T-helper 1 cell treated with Interleukin-12 subunit alpha and Interleukin-12 subunit beta and Interleukin-4 antibody, amounts not matched to agents 30 ng/mL and 1 ng/mL, for 36 hours (primary cell): Measurements from ENCODE around the gene C1orf174. TPM values are rescaled to one million over a fixed set of nuclear protein-coding genes. Genes with fewer than 3 reads are reported as not detected.

Source experiments
- intact Hi-C: fragments of 100-400 bp; cut with micrococcal nuclease; formaldehyde crosslinking; loops from one replicate; pipeline ENCODE4 v1.15.1; 2024
- total RNA-seq: library from RNA; stranded (reverse); gene quantifications from 2 replicates; pipeline ENCODE4 v1.2.3, GENCODE V29; 2022

The C1orf174 gene
- total RNA-seq, 1 donor from 2014 or later: 30.4 TPM

DNA sequence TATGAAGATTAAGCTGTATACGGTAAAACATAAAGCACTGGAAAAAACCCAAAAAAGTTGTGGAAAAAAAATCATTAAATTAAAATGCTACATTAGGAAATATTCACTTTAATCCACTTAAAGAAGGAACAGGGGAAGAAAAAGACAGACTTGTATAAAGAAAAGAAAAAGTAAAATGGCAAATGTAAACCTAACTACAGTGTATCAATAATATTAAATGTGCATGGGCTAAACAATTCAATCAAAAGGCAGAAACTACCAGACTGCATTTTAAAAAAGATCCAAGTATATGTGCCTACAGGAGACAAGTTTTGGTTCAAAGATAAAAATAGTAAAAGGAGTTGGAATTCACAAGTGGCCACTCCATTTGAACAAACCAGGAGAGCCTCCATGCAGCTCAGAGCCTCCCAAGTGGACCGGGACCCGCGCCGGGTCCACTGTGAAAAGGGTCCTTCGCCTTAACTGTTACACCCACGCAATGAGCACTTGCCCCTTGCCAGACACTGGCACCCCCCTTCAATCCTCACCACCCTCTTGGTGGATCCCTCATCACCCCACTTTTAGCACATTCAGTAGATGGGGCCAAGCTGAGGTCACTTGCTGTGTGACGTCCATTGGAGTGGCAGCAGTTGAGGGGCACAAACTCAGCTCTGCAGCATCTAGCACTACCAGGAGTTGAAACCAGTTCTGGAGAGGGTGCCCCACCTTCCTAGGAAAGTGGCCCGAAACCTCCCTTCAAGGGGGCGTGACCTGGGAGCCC, 898 bp downstream of the C1orf174 start:
- intact Hi-C loops: no loop called here

DNA sequence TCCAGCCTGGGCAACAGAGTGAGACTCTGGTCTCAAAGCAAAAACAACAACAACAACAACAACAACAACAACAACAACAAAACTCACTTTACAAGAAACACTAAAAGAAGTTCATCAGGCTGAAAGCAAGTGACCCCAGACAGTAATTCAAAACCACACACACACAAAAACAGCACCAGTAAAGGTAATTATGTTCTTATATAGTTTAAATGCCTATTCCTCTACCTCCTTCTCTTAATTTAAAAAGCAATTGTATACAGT, 1.7 kb downstream of the C1orf174 start:
- intact Hi-C loops: no loop called here

DNA sequence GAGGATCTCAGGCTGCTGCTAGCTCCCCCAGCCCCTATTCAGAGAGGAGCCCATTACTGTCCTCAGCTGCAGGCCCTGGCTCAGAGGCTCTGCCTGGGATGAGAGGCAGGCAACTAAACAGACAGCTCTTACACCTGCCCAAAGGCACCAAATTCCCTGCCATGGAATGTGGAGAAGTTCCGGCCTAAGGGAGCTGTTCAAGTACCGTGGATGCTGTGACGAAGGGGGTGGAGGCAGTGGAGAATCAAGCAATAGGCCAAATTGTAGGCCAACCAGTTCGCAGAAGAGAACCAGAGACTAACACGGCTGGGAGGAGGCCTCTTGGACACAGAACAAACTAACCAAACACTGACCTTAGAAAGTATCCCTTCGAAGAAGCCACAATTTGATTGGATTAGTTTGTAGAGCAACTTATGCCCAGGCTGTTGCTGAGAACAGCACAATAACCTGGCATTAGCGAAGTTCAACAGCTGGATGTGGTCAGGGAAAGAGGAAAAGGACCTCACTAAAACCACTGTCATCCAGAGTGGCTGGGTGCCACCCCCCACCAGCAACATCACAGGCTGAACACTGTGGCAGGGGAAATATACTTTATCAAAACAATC, 3.6 kb downstream of the C1orf174 start:
- intact Hi-C loops: no loop called here

DNA sequence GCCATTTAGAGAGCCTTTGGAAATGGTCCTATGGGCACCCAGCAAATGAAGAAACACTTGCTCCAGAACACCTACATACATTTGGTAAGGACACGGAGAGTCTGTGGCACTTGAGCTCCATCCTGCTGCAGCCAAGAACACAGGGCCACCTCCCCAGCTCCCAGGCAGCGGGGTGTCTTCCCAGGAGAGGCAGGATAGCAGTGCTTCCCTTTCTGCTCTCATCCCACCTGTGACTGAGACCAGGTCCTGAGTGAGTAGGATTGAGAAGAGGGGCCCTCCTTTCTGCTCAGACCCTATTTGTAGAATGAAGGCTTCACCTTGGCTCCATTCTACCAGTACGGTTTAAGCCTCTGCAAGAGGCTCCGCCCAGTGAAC, 4.1 kb downstream of the C1orf174 start:
- intact Hi-C loops: no loop called here

DNA sequence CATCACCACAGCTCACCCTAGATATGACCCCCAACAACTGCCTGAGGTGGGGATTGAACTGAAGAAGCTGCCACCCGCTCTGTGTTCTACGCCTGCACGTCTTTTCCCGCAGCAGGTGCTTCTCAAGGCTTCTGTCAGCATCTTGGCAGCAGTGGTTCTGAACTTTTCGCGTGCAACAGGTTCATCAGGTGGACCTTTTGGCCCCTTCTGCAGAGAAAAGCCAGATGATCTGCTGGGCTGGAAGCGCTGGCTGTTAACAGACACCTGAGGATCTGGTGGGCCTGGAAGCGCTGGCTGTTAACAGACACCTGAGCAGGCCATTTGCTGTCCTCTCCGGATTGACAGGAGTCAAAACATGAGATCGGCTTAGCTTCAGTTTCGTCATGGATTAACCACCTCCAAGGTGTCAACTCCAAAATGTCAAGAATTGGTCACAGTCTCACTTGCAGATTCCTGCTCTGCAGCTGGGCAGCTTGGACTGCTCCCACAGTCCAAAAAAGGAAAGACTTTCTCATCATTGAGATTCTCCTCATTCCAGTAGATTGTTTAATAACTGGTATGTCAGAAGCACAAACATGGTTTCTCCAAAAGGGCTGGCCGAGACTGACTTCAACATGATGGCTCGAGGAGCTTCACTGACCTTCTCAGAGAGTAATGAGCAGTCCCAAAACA, 4.7 kb downstream of the C1orf174 start:
- intact Hi-C loops: no loop called here

DNA sequence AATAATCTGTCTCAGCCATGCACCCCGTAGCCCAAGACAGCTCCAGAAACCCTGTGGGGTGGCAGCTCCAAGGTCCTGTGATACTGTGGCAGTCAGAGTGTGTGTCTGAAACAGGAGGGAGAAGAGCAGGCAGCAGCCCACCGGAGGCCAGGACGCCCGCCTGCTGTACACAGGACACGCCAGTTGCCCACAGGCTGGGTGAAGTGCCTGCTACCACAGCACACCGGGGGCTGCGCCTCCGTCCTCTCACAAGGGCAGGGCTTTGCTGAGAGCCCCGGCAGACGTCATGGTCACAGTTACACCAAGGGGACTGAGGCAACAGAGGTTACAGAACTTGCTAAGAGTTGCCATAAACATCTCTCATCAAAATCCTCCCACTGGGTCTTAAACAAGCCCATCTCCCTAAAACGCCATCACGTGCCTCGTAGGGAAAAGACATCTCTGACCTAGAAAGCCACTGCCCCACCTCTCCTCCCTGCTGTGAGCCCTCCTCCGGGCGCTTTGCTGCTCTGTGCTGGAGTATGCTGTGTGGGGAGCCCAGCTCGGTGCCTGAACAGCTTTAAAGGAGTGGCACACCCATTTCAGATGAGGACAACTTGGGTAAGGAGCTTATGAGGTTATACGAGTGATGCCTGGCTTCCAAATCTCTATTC, 5.3 kb downstream of the C1orf174 start:
- intact Hi-C loops: no loop called here

DNA sequence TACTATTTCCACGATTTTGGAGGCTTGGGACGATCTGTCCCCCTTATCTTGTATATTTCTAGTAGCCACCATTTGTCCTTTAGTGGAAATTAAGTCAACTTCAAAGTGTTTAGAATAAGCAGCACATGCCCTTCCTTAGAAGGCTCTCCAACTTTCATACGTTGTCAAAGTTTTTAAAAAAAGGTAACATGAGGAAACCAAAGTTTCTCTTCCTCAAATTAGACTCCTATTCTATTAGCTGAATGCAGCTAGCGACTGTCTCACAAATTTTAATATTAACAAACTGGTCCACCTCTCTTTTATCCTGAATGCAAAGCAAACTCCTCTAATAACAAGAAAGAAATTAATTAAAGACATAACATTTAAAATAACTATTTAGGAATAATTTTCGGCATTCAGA, 6.9 kb downstream of the C1orf174 start:
- intact Hi-C loops: no loop called here

DNA sequence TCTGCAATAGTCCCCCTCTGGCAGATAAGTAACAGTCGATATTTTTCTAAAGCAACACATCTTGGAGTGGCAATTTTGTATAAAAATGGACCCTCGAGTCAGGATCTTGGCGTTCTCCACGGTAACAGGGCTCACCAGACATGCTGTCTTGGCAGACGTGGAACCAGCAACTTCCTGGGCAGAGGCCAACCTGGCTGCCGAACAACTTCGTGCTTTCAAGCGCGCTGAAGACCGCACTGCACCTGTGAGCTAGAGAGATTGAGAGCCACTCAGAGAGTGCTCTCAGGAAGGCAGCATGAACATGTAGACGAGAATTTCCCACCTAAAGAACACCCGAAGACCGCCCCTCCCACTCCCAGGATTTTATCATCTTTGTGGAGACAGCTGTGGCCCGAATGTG, 7.3 kb downstream of the C1orf174 start:
- intact Hi-C loops: no loop called here

DNA sequence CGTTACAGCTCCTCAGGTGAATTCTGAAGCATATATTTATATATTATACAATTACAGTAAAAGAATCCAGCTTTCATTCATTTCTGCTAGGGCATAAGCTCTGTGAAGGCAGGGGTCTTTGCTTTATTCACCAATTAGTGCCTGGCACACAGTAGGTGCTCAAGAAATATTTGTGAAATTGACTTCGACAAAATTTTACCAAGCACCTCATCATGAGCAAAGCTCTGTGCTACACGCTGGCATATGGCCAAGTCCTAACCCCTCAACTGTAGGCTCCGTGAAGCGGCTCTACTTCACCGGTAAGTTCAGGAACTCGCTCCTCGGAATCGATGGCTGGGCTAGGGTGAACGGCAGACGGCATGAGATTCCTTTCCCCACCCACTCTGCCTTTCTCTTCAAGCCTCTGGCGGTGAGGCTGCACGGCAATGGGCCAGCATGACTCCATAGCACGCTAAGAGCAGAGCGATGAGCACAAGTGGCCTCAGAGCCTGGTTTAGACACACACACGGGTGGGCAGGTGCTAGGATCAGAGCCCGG, 8.7 kb downstream of the C1orf174 start:
- intact Hi-C loops: loop anchor here (2.0 kb wide), 2 partner anchors 21 to 35 kb away; partner anchors contain the start of genes CEP104 and DFFB

DNA sequence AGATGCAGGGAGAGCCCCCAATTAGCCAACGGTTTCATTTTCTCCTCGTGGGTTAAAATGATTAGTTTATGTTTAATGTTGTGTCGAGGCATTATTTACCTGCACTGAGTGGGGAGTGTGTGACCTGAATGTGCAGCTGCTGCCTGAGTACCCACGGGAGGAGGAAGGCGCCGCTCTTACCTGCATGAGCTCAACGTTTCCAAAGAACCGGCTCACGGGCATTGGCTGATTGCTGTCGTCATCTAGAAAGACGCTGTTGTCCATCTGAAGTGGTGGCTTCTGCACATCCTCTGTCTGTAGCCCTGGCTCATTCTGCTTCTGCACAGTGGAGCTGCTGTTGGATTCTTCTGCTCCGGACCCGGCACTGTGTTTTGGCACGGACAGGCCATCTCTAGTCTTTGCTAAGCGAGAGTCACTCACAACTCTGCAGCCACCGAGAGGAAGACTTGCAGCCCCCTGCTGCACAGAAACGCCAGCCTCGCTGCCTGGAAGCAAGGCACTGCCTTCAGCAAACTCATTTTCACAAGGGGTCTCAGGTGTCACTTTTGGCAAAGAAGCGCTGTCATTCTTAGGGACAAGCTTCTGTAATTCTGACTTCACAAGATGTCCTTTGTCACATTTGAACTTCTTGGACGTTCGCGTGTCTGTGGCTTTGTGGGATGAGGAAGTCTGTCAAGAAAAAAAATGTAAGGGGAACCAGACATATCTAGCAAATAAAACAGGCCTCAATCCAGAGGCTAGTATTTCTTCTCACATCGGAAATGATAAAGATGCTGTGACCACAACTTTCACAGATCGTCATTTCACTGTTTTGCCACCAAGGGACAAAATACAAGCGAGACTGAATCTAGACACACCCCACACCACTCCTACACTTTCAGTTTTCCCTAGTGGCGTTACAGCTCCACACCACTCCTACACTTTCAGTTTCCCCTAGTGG, 9.4 kb downstream of the C1orf174 start:
- intact Hi-C loops: loop anchor here (2.0 kb wide), 2 partner anchors 20 to 34 kb away; partner anchors contain the start of genes CEP104 and DFFB

DNA sequence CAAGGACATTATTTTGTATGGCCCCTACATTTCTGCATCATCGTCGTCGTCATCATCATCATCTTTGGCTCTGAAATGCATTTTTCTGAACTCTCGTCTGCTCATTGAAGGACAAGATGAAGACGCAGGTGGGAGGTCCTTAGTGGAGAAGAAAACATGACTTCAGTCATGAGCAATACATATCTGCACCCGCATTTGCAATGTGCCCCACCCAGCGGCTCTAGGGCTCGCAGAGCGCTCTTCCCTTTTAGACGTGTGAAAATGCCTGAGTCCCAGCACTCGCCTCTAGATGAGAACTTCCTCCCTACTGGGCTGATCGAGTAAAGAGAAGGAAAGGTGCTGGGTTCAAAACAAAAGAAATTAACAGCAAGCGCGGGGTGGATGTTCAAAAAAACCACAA, 10.1 kb downstream of the C1orf174 start:
- intact Hi-C loops: loop anchor here (2.0 kb wide), 2 partner anchors 19 to 33 kb away; partner anchors contain the start of genes CEP104 and DFFB

DNA sequence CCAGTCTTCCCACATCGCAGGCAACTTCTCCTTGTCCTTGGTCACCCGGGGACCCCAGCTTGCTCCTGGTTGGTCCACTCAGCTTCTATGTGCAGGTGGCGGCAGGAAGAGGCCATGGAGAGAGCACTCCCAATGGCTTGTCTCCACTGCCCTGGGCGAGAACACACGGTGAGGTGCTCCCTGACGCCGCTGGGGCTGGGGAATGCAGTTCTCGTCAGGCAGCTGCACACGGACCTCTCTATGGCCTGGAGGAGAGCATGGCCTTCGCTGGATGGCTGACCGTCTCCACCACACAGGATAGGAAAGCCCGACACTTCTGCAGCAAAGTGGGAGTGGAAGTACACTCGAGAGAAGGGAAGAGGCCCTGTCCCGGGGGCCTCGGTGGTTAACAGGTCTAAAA, 11.8 kb downstream of the C1orf174 start:
- intact Hi-C loops: no loop called here

DNA sequence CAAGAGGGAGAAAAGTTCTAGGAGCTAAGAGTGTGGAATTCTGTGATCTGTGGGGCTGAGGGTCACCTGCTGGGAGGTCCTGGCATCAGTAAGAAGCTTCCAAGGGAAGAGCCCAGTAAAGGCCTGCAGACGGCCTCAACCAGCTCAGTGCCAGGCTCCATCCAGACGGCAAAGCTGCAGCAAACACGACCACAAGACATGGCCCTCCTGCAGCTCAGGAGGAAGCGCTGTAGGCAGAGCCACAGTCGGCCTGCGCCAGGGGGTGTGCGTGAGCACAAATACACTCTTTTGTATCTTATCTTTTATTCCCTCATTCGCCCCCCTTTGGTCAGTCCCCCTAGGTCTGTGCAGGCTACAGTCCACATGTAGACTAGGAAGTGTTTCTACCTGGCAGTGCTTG, 13.4 kb downstream of the C1orf174 start:
- intact Hi-C loops: no loop called here

DNA sequence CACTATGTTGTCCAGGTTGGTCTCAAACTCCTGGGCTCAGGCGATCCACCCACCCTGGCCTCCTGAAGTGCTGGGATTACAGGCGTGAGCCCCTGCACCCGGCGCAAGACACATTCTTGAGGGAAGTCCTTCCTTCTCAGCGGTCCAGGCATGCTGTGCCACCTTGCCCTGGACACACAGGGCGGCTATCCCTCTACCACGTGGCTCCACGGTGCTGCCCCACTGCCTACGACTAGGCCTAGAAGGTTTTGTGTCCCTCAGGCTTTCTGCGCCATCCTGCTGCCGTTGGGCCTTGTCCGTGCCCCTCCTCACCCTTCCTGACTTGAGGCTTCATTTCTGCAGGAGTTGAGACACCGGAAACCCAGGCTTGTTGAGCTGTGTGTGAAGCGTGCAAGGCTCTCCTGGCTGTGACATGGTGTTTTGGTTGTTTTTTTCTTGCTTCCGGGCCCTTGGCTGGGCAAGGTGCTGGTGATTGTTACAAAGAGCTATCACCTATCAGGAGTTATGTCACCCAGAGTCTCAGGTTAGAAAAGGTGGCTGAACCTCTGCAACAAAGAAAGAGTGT, 13.9 kb downstream of the C1orf174 start:
- intact Hi-C loops: no loop called here

DNA sequence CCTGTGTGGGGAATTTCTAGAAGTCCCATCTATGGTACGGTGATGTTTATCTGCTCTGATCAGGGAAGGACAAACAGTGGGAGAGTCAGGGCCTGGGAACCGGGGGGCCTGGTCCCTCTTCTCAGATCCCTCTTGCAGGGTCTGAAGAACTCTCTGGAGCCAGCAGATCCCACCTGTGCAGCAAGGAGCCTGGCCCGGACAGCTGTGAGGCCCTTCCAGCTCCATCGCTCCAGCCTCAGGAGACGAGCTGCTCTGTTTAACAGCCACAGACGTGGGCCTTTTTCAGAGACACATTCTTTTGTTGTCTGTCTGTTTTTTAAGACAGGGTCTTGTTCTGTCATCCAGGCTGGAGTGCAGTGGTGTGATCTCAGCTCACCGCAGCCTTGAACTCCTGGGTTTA, 14.5 kb downstream of the C1orf174 start:
- intact Hi-C loops: no loop called here

DNA sequence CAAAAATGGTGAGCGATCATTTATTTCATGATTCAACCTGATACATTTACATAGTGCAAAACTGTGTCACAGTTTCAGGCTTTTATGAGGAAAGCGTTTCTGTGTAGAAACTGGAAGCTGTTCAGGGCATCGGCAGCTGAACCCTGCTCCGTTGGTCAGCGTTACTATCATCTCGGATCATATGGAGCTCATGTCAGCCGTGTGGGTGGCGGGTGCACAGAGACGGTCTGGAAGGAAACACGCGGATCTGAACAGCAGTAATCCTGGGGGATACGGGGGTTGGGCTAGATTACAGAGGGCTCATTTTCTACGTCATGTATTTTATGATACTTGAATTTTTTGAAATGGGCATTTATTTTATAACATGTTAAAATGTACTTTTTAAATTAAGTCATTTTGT, 15.1 kb downstream of the C1orf174 start:
- intact Hi-C loops: no loop called here

DNA sequence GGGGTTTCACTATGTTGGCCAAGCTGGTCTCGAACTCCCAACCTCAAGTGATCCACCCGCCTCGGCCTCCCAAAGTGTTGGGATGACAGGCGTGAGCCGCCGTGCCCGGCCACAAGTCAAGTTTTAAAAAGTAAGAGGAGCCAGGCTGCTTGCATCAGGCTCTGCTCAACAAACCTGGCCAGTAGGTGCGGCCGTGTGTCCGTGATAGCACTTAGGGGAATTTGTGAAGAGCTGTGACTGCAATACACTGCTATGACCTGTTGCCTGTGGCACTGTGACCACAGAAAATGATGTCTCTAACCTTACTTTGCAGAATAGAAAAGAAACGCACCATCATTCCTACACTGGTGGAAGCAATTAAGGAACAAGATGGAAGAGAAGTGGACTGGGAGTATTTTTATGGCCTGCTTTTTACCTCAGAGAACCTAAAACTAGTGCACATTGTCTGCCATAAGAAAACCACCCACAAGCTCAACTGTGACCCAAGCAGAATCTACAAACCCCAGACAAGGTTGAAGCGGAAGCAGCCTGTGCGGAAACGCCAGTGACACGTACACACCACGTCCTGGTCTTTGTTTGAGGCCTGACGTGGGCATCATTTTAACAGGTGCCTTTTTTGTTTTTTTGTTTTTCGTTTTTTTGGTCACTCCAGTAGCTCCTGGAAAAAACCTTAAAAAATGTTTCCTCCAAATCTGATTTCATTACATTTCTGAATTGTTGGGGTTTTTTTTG, 16.7 kb downstream of the C1orf174 start:
- intact Hi-C loops: no loop called here

DNA sequence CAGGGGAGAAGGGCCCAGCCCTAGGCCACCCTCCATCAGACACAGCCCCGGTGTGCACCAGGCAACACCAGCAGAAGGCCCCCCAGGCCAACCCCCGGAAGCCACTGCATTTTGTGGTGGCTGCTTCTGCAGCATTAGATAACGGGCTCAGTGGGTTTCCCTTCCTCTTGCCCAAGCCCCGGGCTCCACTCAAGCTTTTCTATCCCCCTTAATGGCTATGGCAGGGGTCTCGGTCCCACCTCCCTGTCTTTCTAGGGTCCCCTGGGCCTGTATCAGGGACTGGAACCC, 18.9 kb downstream of the C1orf174 start:
- intact Hi-C loops: no loop called here

DNA sequence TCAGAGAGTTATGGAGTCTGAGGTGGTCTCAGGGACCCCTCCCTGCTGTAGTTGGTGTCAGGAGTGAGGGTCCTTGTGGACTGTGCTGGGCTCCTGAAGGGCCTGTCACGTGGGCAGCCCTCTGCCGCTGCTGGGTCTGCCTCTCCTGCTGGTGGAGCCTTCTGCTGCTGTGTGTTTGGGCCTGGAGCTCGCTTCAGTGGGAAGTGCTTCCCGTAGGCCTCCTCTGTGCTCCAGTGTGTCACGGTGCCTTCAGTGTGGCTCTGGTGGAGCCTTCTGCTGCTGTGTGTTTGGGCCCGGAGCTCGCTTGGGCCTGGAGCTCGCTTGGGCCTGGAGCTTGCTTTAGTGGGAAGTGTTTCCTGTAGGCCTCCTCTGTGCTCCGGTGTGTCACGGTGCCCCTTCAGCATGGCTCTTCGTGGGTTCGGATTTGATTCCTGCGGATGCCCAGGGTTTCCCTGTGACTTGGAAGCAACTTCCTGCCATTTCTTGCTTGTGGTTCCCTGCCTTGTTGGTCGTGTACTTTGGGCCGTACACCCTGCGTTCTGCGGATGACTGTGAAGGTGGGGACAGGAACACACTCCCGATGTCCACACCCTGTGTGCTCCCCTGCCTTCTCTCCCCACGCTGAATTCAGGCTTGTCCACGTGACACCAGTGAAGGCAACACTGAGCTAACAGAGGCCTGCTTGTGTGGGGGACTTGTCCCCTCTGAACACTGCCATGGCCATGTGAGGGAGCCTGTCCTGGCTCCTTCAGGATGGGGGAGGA, 19.5 kb downstream of the C1orf174 start:
- intact Hi-C loops: no loop called here
